ENCODE results near the gene ZNF280A.
A peak's percentile ranks its signal among the peaks of the same experiment; 100 is the strongest.
"Not testable (repeated sequence)": the region's sequence is repeated elsewhere in the genome, so short reads cannot be mapped to it uniquely, and the experiment has no call there.

ZNF280A gene

DNA sequence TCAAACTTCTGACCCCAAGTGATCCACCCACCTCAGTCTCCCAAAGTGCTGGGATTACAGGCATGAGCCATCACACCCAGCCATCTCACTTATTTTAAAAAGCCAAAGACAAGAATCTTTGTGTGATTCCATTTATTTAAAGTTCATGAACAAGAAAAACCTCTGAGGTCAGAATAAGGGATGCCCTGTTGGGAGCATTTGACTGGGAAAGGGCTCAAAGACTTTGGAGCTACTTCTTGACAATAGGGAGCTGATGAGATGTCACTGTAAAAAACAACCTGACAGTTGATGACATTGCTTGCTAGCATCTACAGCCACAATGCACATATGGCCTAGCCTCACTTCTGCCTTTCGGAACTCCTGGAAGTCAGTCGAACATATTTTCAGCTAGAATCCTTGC is 6.5 kb downstream of the ZNF280A start:
- DNase-seq (ENCODE audit: low read depth in 2 of 2), result no peak

DNA sequence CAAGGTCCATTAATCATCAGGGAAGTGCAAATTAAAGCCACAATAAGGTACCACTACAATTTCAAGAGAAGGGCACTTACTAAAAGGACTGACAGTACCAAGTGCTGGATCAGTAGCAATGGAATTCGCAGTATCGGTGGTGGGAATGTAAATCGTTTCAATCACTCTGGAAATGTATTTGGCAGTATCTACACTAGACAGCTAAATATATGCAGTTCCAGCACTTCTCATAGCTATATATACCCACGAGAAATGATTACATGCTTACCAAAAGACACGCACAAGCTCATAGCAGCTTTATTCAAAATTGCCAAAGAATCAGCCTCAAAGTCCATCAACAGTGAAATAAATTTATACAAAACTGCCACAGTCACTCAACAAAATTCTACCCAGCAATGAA is 7.1 kb downstream of the ZNF280A start:
- DNase-seq (ENCODE audit: low read depth in 2 of 2), result no peak

GRCh38 chr22:22510833-22511232 is 9.2 kb downstream of the ZNF280A start:
- not testable (repeated sequence) for DNase-seq (ENCODE audit: low read depth in 2 of 2)

- not testable (repeated sequence) for DNase-seq (ENCODE audit: low read depth in 2 of 2)
Observed at GRCh38 chr22:22509912-22510311, 10.2 kb downstream of the ZNF280A start.

DNA sequence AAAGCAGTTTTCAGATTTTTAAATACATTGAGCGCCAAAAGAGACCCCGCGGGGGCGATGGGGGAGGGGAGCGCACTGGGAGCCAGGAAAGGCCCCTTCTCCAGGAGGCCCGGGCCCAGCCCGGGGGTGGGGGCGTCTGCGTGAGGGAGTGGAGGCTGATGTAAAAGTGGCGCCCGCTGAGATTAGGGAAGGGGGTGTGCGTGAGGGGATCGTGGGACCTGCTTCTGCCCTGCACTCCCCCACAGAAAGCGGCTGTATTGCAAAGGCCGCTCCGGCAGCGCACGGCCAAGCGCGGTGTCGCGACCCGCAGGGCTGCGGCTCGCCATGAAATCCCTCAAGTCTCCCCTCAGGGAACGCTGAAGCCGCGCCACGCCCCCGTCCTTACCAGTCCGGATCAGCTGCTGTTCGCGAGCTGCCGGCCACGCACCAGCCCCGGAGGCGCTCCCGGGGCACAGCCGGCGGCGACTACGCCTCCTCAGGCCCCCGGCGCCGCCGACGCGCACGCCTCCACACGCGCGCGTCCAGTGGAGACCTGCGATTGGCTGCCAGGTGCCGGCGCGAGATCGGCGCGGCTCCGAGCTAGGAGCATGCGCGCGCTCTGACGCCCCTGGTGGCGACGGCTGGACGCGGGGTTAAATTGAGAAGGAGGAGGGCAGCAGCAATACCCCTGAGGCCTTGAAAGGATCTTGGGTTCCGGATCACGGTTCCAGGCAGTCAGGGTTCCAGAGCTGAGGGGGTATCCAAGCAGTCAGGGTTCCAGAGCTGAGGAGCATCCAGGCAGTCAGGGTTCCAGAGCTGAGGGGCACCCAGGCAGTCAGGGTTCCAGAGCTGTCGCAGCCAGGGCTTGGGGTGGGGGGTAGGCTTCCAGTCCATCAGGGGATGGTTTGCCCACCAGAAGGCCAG is 11.5 kb downstream of the ZNF280A start, which contains the start of gene ZNF280B:
ZNF280B (minus strand) TSS at position 469 of the 903 bp plus-strand sequence. CDS start 19,344 bp downstream, outside the sequence.
- DNase-seq (ENCODE audit: low read depth in 2 of 2), result peak; percentile 78 to 80

GRCh38 chr22:22507743-22508273 is 12.3 kb downstream of the ZNF280A start:
- no peak for DNase-seq (ENCODE audit: low read depth in 2 of 2)

GRCh38 chr22:22506736-22507135 is 13.3 kb downstream of the ZNF280A start:
- DNase-seq (ENCODE audit: low read depth in 2 of 2), result no peak

DNA sequence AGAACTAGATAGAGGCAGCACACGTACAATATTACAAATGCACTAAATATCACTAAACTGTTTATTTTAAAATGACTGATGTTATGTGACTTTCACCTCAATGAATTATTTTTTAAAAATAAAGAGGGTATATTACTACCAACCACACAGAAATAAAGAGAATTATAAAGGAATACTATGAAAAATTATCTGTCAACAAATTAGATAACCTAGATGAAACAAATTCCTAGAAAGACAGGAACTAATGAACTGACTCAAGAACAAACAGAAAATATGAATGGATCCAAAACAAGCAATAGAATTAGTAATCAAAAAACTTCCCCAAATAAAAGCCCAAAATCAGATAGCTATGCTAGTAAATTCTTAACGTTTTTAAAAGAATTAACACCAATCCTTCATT is 21.8 kb downstream of the ZNF280A start:
- DNase-seq (ENCODE audit: low read depth in 2 of 2), result no peak

DNA sequence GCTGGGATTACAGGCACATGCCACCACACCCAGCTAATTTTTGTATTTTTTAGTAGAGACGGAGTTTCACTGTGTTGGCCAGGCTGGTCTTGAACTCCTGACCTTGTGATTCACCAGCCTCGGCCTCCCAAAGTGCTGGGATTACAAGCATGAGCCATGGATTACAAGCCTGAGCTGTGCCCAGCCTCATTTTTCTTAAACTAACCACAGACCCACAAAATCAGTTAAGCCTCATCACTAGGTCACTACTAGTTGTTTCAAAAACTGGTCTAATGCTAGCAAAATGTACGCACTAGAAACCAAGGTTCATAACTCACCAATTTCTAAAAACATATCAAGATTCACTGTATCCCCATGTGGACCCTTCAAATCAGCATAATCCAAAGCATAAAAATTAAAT is 28.5 kb downstream of the ZNF280A start:
- DNase-seq (ENCODE audit: low read depth in 2 of 2), result not testable (repeated sequence)

DNA sequence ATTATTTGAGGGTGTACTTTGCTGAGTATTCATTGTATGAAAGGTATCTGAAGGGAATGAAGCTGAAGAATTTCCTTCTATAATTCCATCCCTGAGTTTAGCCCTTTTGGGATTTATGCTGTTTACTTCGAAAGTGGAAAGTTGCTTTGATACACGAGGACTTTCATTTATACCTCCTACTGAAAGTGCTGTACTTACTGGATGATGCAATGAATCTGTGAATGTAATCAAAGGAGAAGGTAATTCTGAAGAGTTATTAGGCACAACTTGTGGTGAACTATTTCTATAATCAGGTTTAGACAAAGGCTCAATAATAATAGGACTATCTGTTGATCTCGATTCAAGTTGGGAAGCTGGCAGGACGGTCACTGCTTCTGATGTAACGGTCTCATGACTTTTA is 31.3 kb downstream of the ZNF280A start:
- no peak for DNase-seq (ENCODE audit: low read depth in 2 of 2)

GRCh38 chr22:22487869-22488597 is 32.0 kb downstream of the ZNF280A start:
- no peak for DNase-seq (ENCODE audit: low read depth in 2 of 2)

GRCh38 chr22:22487059-22487458 is 33.0 kb downstream of the ZNF280A start:
- no peak for DNase-seq (ENCODE audit: low read depth in 2 of 2)

- DNase-seq (ENCODE audit: low read depth in 2 of 2), result no peak
Observed at GRCh38 chr22:22486132-22486899, 33.8 kb downstream of the ZNF280A start.

DNA sequence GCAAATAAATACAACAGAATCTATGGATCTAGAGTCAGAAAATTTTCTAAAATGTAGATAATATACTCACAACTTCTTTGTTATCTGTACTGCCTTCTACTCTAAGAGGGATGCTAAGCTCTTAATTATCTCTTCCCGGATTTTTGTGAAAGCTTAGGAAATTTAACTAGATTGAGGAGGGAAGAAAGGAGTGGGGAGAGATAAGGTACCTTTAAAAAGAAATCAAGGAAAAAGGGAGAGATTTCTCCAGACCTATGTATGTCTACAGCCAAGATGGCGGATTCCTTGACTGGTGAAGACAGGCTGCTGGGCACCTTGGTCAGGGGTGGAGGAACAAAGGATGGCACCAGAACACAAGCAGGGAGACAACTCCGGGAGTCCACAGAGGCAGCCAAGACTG is 34.5 kb downstream of the ZNF280A start:
- no peak for DNase-seq (ENCODE audit: low read depth in 2 of 2)

- DNase-seq (ENCODE audit: low read depth in 2 of 2), result no peak
Observed at GRCh38 chr22:22484023-22484422, 36.0 kb downstream of the ZNF280A start.

DNA sequence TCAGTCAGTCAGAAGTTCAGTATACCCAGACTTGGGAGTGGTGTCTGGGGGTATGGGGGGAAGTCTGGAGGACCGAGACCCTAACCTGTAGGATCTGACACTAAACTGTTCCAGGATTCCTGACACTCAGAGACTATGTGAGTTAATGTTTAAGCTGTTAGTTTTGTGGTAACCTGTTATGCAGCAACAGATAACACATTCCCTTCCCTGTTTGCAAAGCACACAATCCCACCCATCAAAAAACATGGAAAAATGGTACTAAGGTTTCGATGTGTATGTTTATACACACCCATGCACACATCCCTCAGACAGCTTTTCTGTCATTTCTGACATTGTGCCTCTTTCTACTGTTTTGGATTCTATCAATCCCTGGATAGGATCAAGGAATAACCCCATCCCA is 39.1 kb downstream of the ZNF280A start:
- DNase-seq (ENCODE audit: low read depth in 2 of 2), result no peak

- no peak for DNase-seq (ENCODE audit: low read depth in 2 of 2)
Observed at GRCh38 chr22:22479999-22480532, 40.0 kb downstream of the ZNF280A start.

- no peak for DNase-seq (ENCODE audit: low read depth in 2 of 2)
Observed at GRCh38 chr22:22479116-22479515, 41.0 kb downstream of the ZNF280A start.

GRCh38 chr22:22478470-22478869 is 41.6 kb downstream of the ZNF280A start:
- DNase-seq (ENCODE audit: low read depth in 2 of 2), result no peak

DNA sequence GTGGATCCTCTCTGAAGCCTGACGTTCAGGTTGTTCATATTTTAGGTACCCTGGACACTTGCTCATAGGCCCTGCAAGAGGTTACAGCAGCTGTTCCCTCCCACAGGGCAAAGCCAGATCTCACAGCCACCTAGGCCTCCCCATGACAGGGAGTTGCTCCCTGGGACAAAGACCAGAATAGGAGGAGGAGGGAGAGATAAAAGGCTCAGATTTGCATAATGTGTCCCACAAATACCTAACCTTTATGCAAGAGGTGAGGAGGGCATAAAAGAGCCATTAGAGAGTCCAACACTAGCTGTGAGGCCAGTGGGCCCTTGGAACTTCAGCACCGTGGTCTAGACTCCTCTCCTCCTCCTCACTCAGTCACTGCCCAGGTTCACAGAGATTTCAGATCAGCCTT is 45.3 kb downstream of the ZNF280A start:
- DNase-seq (ENCODE audit: low read depth in 2 of 2), result no peak

DNA sequence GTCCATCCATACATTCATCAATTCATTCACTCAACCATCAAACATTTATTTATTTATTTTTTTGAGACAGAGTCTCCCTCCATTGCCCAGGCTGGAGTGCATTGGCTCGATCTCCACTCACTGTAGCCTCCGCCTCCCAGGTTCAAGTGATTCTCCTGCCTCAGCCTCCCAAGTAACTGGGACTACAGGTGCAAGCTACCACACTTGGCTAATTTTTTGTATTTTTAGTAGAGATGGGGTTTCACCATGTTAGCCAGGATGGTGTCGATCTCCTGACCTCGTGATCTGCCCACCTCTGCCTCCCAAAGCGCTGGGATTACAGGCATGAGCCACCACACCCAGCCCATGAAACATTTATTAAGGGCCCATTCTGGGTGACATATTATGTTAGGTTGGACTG is 49.0 kb downstream of the ZNF280A start:
- not testable (repeated sequence) for DNase-seq (ENCODE audit: low read depth in 2 of 2)

DNA sequence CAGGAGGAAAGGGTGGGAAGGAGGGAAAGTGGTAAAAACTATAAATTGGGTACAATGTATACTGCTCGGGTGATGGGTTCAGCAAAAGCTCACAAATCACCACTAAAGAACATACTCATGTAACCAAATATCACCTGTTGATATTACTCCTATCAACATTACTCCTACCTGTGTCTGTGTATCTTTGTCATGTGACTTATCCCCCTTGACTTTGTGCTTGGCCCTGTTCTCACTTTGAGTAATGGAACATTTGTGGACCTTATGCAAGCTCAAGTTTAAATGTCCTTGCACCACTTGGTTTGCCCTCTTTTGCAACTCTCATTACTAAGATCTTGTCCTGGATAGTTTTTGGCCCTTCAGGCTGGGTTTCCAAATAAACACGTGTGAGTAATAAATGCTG is 50.5 kb downstream of the ZNF280A start:
- DNase-seq (ENCODE audit: low read depth in 2 of 2), result no peak

Data from stimulated activated CD8-positive, alpha-beta memory T cell treated with anti-CD3 and anti-CD28 coated beads, Interleukin-15, amount 100 ng/mL, for 48 hours (primary cell).